GM21381 (cell line): ENCODE measurements around the gene PLCL1.
"Not testable (repeated sequence)": the region's sequence is repeated elsewhere in the genome, so short reads cannot be mapped to it uniquely, and the experiment has no call there.

Experiments
- ATAC-seq: cut with Tn5 transposase; IDR thresholded peaks from one replicate; pipeline ENCODE4 v1.9.1; 2021; ENCODE audit warnings: mild to moderate bottlenecking, moderate library complexity; ENCODE audit not compliant: unreplicated experiment

Gene PLCL1

DNA sequence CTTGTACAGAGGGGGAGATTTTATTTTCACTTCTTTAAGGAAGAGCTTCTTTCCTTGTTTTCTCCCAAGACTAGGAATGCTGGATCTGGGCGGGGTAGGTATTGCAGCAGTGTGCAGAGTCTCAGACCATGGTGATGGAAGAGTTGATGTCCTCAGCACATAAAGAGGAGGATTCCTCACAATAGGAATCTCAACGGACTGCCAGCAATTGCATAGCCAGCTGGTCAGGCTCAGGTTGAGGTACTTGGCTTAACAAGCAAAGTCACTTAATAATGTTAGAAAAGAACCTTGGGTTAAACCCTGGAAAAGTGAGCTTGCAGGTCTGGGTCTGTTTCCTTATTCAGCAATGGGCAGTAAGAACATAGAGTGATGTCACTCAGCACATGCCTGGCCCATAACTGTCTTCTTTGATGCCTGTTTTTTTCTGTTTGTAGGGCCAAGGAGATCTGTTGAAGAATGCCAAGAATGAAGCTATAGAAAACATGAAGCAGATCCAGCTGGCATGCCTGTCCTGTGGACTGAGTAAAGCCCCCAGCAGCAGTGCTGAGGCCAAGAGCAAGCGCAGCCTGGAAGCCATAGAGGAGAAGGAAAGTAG is 342.1 kb downstream of the PLCL1 start:
- no peak for ATAC-seq

DNA sequence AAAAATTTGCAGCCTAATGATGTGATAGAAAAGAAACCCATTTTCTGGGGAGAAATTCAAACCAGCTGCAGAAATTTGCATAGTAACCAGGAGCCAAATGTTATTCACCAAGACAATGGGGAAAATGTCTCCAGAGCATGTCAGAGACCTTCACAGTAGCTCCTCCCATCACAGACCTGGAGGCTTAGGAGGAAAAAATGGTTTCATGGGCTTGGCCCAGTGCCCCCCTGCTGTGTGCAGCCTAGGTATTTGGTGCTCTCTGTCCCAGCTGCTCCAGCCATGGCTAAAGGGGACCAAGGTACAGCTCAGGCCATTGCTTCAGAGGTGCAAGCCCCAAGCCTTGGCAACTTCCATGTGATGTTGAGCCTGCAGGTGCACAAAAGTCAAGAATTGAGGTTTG is 352.9 kb downstream of the PLCL1 start:
- no peak for ATAC-seq

DNA sequence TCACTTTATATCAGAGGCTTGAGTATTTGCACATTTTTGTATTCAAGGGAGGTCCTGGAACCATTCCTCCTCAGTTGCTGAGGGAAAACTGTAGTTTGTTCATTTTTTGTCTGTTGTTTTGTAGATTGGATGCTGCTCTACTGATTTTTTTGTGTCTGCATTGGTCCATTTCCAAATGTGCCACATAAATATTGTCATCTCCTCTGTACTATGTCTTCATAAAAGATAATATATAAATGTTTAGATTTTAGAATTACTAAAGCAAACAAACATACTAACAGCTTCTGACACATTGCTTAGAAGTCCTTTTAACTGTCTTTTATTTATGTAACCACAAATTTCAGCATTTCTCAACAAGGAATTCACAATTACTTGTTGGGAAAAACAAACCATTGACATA is 356.8 kb downstream of the PLCL1 start:
- no peak for ATAC-seq

DNA sequence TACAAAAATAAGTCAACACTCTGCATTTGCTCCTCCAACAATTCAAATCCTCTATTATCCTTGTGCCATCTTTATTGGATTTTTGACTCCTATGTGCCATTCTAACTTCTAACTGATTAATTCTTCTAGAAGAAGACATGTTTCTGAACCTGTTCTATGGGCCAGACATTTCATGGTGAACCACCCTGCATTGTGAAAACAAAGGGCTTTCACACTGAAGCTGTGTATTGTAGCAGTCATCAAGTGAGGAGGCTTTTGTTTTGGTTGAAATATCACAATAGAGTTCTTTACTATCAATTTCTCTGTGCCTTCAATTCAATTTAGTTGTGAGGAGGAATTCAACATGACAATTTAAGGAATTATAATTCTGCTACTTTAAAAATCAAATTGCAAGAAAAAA is 357.9 kb downstream of the PLCL1 start:
- ATAC-seq = no peak

DNA sequence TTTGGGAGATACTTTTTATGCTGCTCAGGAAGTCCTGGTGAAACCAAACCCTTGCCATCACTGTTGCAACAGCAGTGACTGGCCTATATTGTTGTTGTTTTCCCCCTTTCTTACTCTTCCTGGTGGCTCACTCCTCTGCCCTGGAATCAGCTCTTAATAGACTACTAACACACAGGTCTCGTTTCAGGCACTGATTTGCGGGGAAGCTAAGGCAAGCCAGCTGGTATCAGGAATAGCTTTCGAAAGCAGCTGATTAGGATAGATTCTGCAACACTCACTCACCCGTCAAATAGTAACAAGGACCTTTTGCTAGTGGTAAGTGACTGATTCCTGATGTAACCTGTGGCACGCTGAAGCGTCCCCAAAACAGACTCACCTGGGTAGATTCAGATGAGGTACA is 360.4 kb downstream of the PLCL1 start:
- ATAC-seq = no peak

DNA sequence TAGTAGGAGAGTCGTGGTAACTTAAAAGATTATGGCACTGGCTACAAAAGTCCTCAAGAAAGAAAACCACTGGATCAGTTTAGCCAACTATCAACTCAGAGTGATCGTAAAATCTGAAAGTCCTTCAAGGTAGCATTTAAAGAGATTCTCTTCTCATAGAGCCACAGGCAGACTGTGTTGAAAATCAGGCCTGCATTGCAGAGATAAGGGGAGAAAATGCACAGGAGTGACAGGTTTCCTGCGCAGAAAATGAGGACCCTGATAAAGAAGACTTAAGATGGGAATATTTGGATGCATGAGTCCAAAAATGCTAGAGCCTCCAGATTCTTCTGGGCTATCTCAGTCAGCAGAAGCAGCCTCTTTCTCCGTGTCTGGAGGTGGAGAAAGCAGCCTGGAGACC is 360.9 kb downstream of the PLCL1 start:
- no peak for ATAC-seq

DNA sequence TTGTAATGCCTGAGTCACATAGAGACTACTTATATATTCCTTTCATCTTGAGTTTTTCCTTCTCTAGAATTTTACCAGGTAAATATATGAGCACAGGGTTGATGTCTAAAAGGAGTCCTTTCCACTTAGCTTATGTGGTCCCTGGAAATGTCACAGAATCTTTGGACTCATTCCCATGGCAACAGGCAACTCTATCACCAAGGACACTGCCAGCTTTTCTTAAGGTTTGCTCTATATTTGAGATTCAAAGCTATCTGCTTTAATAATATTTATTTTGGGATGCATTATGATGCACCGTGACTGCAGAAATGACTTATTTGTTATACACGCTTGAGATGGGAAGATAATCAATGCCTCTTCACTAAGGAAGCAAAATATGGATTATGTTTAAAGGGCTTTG is 363.0 kb downstream of the PLCL1 start:
- ATAC-seq = no peak

DNA sequence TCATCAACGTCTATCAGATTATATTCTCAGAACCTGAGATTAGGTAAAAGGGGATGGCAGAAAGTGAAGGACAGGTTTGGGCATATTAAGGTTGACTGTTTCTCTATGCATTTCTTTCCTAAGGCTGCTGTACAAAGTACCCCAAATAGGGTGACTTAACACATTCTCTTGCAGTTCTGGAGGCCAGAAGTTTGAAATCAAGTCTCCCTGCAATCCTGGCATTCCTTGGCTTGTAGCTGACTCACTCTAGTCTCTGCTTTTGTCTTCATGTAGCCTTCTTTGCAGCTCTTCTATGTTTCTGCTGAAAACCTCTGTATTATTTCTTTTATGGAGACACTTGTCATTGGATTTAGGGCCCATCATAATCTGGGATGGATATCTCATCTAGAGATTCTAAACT is 364.3 kb downstream of the PLCL1 start:
- no peak for ATAC-seq

DNA sequence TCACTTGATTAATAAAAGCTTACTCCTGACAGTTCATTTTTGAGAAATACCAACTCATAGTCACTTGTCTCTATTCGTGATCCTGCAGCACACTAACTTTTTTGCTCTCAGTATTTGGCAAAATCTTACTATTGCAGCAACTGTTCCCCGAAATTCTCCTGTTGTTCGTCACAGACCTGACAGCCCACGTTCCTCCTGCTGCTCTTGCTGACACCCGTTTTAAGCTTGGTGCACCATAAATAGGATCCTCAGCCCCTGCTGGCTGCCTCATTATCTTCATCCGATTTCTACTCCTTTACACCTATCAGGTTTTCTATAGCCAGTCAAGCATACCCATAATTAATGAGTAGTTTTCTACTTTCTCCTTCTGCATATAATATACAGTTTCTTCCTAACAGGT is 368.8 kb downstream of the PLCL1 start:
- no peak for ATAC-seq

DNA sequence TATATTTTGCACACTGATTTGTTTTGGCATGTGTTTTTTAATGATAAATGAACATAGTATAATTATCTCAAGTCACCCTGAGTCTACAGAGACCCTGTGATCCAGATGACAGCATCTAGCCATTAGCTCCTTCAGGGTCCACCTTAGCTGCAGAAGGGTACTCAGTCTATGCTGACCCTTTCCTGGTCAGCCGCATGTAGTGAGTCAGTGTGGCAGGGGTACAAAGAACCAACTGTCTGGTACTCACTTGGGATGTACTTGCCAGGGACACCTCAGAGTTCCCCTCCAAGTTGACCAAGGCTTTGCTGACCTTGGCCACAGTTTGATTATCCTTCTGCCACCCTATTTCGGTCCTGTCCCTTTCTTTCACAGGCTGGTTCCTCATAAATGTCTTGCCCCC is 369.5 kb downstream of the PLCL1 start:
- no peak for ATAC-seq

DNA sequence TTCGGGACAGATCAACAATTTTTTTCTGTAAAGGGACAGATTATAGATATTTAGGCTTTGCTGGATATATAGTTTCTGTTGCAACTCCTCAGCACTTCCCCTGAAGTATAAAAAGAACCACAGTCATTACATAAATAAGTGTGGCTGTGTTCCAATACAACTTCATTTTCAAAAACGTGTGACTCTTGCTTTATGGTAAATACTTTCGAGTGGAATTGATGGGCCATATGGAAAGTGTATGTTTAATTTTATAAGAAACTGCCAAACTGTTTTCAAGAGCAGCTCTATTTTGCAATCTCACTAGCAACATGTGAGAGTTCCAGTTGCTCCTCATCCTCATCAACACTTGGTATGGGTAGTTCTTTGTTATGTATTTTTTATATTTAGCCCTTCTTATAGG is 370.9 kb downstream of the PLCL1 start:
- ATAC-seq = no peak

DNA sequence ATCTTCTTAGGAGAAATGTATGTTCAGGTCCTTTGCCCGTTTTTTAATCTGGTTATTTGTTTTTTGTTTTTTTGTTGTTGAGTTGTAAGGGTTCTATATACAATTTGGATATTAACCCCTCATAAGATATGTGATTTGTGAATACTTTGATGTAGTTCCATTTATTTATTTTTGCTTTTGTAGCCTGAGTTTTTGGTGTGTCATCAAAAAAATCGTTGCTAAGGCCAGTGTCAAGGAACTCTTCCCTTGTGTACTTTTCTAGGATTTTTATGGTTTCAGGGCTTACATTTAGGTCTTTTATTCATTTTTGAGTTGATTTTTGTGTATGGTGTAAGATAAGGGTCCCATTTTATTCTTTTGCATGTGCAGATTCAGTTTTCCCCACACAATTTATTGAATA is 372.6 kb downstream of the PLCL1 start:
- no peak for ATAC-seq

DNA sequence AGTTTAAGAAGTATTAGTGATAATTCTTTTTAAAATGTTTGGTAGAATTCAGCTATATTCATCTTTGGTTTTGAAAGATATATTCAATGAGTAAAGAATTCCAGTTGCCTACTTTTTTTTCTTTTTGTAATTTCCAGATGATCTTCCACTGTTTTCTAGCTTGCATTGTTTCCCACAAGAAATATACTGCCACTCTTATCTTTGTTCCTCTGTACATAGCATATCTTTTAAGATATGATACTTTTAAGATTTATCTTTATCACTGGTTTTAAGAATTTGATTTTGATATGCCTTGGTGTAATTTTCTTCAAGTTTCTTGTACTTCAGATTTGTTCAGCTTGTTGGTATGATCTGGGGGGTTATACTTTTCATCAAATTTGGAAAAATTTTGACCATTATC is 374.4 kb downstream of the PLCL1 start:
- no peak for ATAC-seq

DNA sequence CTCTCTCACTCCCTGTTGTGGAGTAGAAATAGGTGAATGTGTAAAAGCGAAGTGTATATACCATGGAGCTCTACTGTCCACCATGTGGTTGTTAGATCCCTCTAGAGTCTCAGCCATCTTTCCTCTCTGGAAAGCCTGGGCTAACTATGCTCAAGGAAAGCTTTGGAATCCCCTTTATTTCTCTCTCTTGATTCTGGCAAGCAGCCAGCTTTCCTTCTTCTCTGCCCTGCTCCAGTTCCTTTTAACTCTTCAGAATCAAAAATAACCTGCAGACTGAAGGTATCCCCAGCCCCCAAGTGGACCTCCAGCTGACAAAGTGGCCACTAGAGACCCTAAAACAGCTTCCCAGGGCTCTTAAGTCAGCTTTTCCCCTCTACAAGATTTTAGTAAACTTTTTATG is 381.9 kb downstream of the PLCL1 start:
- ATAC-seq = no peak

DNA sequence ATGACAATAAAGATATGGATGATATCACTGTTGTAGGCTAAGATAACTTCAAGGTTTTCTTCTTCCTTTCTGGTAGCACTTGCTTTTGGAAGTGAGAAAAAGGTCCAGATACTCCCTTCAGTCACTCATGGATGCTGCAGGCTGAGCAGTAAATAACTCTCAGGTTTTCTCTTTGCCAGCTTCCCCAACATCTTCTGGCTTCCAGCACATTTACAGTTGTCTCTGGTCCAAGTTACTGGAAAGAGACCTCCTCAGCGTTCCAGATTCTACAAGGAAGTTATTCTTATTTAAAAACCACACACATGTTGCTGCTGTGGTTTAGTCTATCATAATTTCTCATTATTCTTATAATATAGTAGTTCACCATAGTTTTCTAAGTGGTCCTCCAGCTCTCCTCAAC is 383.4 kb downstream of the PLCL1 start:
- ATAC-seq = no peak

DNA sequence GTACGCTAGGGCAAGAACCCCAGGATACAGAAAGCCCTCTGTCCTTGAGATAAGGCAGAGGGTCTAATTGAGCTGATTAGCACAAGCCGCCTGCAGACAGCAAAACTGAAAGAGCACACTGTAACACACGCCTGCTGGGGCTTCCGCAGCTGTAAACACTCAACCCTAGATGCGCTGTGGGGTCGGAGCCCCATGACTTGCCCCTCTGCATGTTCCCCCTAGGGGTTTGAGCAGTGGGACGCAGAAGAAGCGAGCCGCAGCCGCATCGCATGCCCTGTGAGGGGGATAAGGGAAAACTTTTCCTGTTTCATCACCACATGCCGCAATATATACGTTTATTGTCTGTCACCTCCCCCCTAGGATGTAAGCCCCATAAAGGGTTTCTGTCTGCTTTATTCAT is 384.6 kb downstream of the PLCL1 start:
- ATAC-seq = no peak

DNA sequence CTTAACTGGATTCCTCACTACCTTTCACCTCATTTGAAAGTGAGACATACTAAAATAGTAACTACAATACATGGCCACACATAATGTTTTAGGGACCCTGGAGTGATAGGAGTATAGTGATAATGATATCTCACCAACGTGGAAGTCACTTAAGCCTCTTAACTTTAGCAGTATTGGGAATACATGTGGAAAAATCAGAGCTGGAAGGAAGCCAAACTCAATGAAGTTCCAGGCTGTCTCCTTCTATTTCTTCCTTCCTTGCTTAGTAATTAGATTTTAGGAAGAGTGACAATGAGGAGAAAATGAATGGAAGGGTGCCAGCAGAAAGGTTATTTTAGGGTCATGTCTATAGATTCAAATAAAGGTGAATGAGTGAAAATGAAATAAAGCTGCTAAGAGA is 387.3 kb downstream of the PLCL1 start:
- no peak for ATAC-seq

DNA sequence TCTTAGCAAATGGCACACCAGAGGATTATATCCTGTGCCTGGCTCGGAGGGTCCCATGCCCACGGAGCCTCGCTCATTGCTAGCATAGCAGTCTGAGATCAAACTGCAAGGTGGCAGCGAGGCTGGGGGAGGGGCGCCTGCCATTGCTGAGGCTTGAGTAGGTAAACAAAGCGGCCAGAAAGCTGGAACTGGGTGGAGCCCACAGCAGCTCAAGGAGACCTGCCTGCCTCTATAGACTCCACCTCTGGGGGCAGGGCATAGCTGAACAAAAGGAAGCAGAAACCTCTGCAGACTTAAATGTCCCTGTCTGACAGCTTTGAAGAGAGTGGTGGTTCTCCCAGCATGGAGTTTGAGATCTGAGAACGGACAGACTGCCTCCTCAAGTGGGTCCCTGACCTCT is 392.2 kb downstream of the PLCL1 start:
- not testable (repeated sequence) for ATAC-seq
